ENCODE data around the gene OR8J3. TPM values are rescaled to one million over a fixed set of nuclear protein-coding genes. Genes with fewer than 3 reads are reported as not detected.

OR8J3 gene
- total RNA-seq, 1 donor from 2014 or later = not detected

- no peaks in the 10 kb centered on the region for H3K27me3 ChIP-seq (ENCODE audit: insufficient read depth, low read length)
- Mint-ChIP-seq H3K27ac (ENCODE audit: unreplicated experiment) (no peak within 1 kb of the TSS), H3K36me3 (ENCODE audit: low read depth, unreplicated experiment) (no peaks in the 10 kb centered on the region), H3K9me3 (ENCODE audit: unreplicated experiment) (no peaks in the 10 kb centered on the region), H3K4me1 (ENCODE audit: low read depth, unreplicated experiment) (no peaks in the 10 kb centered on the region), H3K4me3 (ENCODE audit: unreplicated experiment) (no peak within 1 kb of the TSS), H3K27me3 (ENCODE audit: low read depth, unreplicated experiment) (no peaks in the 10 kb centered on the region)
- no peaks in the 10 kb centered on the region for H3K9me3 ChIP-seq (ENCODE audit: insufficient read depth, low read depth, low read length)
- DNase-seq (ENCODE audit: low read depth) (no peak), FAIRE-seq (no peak)
- H3K4me1 ChIP-seq (ENCODE audit: insufficient read depth, low read length) = no peaks in the 10 kb centered on the region
- TF ChIP-seq, protein P1, sequence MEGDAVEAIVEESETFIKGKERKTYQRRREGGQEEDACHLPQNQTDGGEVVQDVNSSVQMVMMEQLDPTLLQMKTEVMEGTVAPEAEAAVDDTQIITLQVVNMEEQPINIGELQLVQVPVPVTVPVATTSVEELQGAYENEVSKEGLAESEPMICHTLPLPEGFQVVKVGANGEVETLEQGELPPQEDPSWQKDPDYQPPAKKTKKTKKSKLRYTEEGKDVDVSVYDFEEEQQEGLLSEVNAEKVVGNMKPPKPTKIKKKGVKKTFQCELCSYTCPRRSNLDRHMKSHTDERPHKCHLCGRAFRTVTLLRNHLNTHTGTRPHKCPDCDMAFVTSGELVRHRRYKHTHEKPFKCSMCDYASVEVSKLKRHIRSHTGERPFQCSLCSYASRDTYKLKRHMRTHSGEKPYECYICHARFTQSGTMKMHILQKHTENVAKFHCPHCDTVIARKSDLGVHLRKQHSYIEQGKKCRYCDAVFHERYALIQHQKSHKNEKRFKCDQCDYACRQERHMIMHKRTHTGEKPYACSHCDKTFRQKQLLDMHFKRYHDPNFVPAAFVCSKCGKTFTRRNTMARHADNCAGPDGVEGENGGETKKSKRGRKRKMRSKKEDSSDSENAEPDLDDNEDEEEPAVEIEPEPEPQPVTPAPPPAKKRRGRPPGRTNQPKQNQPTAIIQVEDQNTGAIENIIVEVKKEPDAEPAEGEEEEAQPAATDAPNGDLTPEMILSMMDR (IDR thresholded peaks at IDR 0.05; ENCODE audit: insufficient read depth, low read depth, low read length) = no peak
- no peak for TF ChIP-seq EZH2 (IDR thresholded peaks at IDR 0.05; ENCODE audit: insufficient read depth, low read length)
- no peaks in the 10 kb centered on the region for H3K79me2 ChIP-seq (ENCODE audit: insufficient read depth, low read length)
- H3K4me3 ChIP-seq (ENCODE audit: insufficient read depth, low read depth, low read length) = no peak within 1 kb of the TSS
- no peak within 1 kb of the TSS for H3K27ac ChIP-seq (ENCODE audit: low read depth, low read length)
- H2AFZ ChIP-seq (ENCODE audit: low read depth, low read length) = no peak within 1 kb of the TSS
- no peaks in the 10 kb centered on the region for H4K20me1 ChIP-seq (ENCODE audit: insufficient read depth, low read length)
- H3K4me2 ChIP-seq (ENCODE audit: low read length) = no peak within 1 kb of the TSS
- no peak within 1 kb of the TSS for H3K9ac ChIP-seq (ENCODE audit: low read length)
- H3K36me3 ChIP-seq (ENCODE audit: insufficient read depth, low read length) = no peaks in the 10 kb centered on the region
Measured at GRCh38 chr11:56103210-56103737, 36.7 kb downstream of the OR8J3 start, which contains the start of gene OR8H2. OR8H2 (plus strand) TSS chr11:56103687; CDS start chr11:56105043, 1,356 bp downstream.

GRCh38 chr11:56093008-56093407 is 47.0 kb downstream of the OR8J3 start, which contains the start of gene OR8I2:
OR8I2 (plus strand) TSS chr11:56093308; CDS start chr11:56093308, 0 bp downstream.
- no peak within 1 kb of the TSS for H3K4me3 Mint-ChIP-seq (ENCODE audit: unreplicated experiment)

GRCh38 chr11:56089697-56090096 is 50.3 kb downstream of the OR8J3 start:
- Mint-ChIP-seq H3K27me3 (ENCODE audit: low read depth, unreplicated experiment) (no peaks in the 10 kb centered on the region), H3K27ac (ENCODE audit: unreplicated experiment) (no peak overlapping the region), H3K4me3 (ENCODE audit: unreplicated experiment) (no peak overlapping the region), H3K9me3 (ENCODE audit: unreplicated experiment) (no peaks in the 10 kb centered on the region), H3K4me1 (ENCODE audit: low read depth, unreplicated experiment) (no peaks in the 10 kb centered on the region), H3K36me3 (ENCODE audit: low read depth, unreplicated experiment) (no peaks in the 10 kb centered on the region)
- no peak overlapping the region for H2AFZ ChIP-seq (ENCODE audit: low read depth, low read length)
- H3K79me2 ChIP-seq (ENCODE audit: insufficient read depth, low read length) = no peaks in the 10 kb centered on the region
- no peaks in the 10 kb centered on the region for H4K20me1 ChIP-seq (ENCODE audit: insufficient read depth, low read length)
- H3K4me3 ChIP-seq (ENCODE audit: insufficient read depth, low read depth, low read length) = no peak overlapping the region
- H3K4me2 ChIP-seq (ENCODE audit: low read length) = no peak overlapping the region
- H3K4me1 ChIP-seq (ENCODE audit: insufficient read depth, low read length) = no peaks in the 10 kb centered on the region
- H3K36me3 ChIP-seq (ENCODE audit: insufficient read depth, low read length) = no peaks in the 10 kb centered on the region
- no peaks in the 10 kb centered on the region for H3K27me3 ChIP-seq (ENCODE audit: insufficient read depth, low read length)
- H3K9ac ChIP-seq (ENCODE audit: low read length) = no peak overlapping the region
- no peak overlapping the region for H3K27ac ChIP-seq (ENCODE audit: low read depth, low read length)
- DNase-seq (ENCODE audit: low read depth) (no peak), FAIRE-seq (no peak)
- H3K9me3 ChIP-seq (ENCODE audit: insufficient read depth, low read depth, low read length) = peaks cover 2% of the 10 kb centered on the region
- TF ChIP-seq EZH2 (IDR thresholded peaks at IDR 0.05; ENCODE audit: insufficient read depth, low read length) = no peak
- TF ChIP-seq, protein P1 (IDR thresholded peaks at IDR 0.05; ENCODE audit: insufficient read depth, low read depth, low read length) = no peak

More at GRCh38 chr11:56093008-56093407, 47.0 kb downstream of the OR8J3 start, which contains the start of gene OR8I2:
- Mint-ChIP-seq H3K27me3 (ENCODE audit: low read depth, unreplicated experiment) (no peaks in the 10 kb centered on the region), H3K36me3 (ENCODE audit: low read depth, unreplicated experiment) (no peaks in the 10 kb centered on the region), H3K4me1 (ENCODE audit: low read depth, unreplicated experiment) (no peaks in the 10 kb centered on the region), H3K27ac (ENCODE audit: unreplicated experiment) (no peak within 1 kb of the TSS), H3K9me3 (ENCODE audit: unreplicated experiment) (no peaks in the 10 kb centered on the region)
- Histone ChIP-seq H3K4me1 (ENCODE audit: insufficient read depth, low read length) (no peaks in the 10 kb centered on the region), H3K36me3 (ENCODE audit: insufficient read depth, low read length) (no peaks in the 10 kb centered on the region), H3K27me3 (ENCODE audit: insufficient read depth, low read length) (no peaks in the 10 kb centered on the region), H3K4me3 (ENCODE audit: insufficient read depth, low read depth, low read length) (no peak within 1 kb of the TSS), H3K4me2 (ENCODE audit: low read length) (no peak within 1 kb of the TSS), H3K27ac (ENCODE audit: low read depth, low read length) (no peak within 1 kb of the TSS), H3K9me3 (ENCODE audit: insufficient read depth, low read depth, low read length) (peaks cover 2% of the 10 kb centered on the region), H4K20me1 (ENCODE audit: insufficient read depth, low read length) (no peaks in the 10 kb centered on the region), H2AFZ (ENCODE audit: low read depth, low read length) (no peak within 1 kb of the TSS), H3K79me2 (ENCODE audit: insufficient read depth, low read length) (no peaks in the 10 kb centered on the region), H3K9ac (ENCODE audit: low read length) (no peak within 1 kb of the TSS)
- no peak for DNase-seq (ENCODE audit: low read depth)
- no peak for FAIRE-seq
- TF ChIP-seq, protein P1 (IDR thresholded peaks at IDR 0.05; ENCODE audit: insufficient read depth, low read depth, low read length) = no peak
- no peak for TF ChIP-seq EZH2 (IDR thresholded peaks at IDR 0.05; ENCODE audit: insufficient read depth, low read length)

Measured in astrocyte (in vitro differentiated cells and primary cell).